ENCODE data around the gene IL27RA. TPM values are rescaled to one million over a fixed set of nuclear protein-coding genes. Genes with fewer than 3 reads are reported as not detected.

IL27RA gene
- polyA plus RNA-seq, 1 donor from 2014 or later = 1.0 TPM

DNA sequence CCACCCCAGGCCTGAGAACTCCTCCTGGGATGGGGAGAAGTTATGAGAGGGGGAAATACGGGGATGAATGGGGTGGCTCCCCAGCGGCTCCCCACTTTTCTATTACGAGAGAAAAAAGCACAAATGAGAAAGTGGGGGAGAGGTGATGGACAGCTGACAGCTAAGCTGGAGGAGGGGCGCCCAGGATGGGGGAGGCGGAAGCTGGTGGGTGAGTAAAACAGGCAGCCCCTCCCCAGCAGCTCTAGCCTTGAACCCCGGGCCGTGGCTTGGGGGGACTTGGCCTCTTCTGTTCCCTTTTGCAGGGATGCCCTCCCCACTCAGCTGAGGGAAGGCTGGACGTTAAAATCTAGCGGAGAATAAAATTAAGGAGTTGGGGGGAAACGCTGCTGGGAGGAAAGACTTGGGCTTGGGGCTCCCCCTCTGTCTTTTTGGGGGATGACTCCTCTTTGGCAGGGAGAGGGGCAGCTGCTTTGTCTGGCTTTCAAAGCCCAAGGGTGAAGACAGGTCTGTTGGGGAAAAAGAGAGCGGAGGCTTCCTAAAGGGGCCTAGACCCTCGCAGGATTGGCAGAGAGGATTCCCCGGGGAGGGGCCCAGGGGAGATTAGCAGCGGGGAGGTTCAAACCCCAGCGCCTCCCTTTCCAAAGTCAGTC, 60.4 kb downstream of the IL27RA start:
- Histone ChIP-seq H3K27me3 (ENCODE audit: insufficient read depth, low read depth, low read length) (no peaks in the 10 kb centered on the region), H3K4me2 (ENCODE audit: low read length) (peak overlapping the region; percentile 62), H3K79me2 (replicated peaks; ENCODE audit: insufficient read depth, low read length) (no peaks in the 10 kb centered on the region), H3K9ac (ENCODE audit: low read length) (no peak overlapping the region), H4K20me1 (ENCODE audit: insufficient read depth) (peaks cover 8% of the 10 kb centered on the region), H3K4me3 (ENCODE audit: low read length) (peak overlapping the region; percentile 66), H3K36me3 (ENCODE audit: insufficient read depth, low read length) (peaks cover 6% of the 10 kb centered on the region), H3K9me2 (ENCODE audit: insufficient read depth, low read length) (no peaks in the 10 kb centered on the region), H3K9me3 (ENCODE audit: low read length) (peaks cover 3% of the 10 kb centered on the region), H2AFZ (ENCODE audit: low read depth, low read length) (no peak overlapping the region), H3K27ac (ENCODE audit: low read length) (no peak overlapping the region), H3F3A (ENCODE audit: insufficient read depth, low read length, poor library complexity, severe bottlenecking) (peaks cover 4% of the 10 kb centered on the region)
- TF ChIP-seq, protein P1, sequence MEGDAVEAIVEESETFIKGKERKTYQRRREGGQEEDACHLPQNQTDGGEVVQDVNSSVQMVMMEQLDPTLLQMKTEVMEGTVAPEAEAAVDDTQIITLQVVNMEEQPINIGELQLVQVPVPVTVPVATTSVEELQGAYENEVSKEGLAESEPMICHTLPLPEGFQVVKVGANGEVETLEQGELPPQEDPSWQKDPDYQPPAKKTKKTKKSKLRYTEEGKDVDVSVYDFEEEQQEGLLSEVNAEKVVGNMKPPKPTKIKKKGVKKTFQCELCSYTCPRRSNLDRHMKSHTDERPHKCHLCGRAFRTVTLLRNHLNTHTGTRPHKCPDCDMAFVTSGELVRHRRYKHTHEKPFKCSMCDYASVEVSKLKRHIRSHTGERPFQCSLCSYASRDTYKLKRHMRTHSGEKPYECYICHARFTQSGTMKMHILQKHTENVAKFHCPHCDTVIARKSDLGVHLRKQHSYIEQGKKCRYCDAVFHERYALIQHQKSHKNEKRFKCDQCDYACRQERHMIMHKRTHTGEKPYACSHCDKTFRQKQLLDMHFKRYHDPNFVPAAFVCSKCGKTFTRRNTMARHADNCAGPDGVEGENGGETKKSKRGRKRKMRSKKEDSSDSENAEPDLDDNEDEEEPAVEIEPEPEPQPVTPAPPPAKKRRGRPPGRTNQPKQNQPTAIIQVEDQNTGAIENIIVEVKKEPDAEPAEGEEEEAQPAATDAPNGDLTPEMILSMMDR (IDR thresholded peaks at IDR 0.05; ENCODE audit: poor library complexity, severe bottlenecking) = no peak
- TF ChIP-seq MXI1 (conservative IDR thresholded peaks at IDR 0.05; ENCODE audit: poor library complexity, severe bottlenecking) = no peak
- TF ChIP-seq SMC3 (conservative IDR thresholded peaks at IDR 0.05; ENCODE audit: poor library complexity) = no peak
- TF ChIP-seq EP300 (conservative IDR thresholded peaks at IDR 0.05; ENCODE audit: poor library complexity, severe bottlenecking) = no peak
- TF ChIP-seq POLR2AphosphoS5 (IDR thresholded peaks at IDR 0.05) = no peak
- no peak for TF ChIP-seq TAF1 (IDR thresholded peaks at IDR 0.05; ENCODE audit: low read depth)
- TF ChIP-seq EZH2 (IDR thresholded peaks at IDR 0.05; ENCODE audit: borderline replicate concordance, insufficient read depth, low read length, poor library complexity, severe bottlenecking) = no peak
- TF ChIP-seq, protein P2, sequence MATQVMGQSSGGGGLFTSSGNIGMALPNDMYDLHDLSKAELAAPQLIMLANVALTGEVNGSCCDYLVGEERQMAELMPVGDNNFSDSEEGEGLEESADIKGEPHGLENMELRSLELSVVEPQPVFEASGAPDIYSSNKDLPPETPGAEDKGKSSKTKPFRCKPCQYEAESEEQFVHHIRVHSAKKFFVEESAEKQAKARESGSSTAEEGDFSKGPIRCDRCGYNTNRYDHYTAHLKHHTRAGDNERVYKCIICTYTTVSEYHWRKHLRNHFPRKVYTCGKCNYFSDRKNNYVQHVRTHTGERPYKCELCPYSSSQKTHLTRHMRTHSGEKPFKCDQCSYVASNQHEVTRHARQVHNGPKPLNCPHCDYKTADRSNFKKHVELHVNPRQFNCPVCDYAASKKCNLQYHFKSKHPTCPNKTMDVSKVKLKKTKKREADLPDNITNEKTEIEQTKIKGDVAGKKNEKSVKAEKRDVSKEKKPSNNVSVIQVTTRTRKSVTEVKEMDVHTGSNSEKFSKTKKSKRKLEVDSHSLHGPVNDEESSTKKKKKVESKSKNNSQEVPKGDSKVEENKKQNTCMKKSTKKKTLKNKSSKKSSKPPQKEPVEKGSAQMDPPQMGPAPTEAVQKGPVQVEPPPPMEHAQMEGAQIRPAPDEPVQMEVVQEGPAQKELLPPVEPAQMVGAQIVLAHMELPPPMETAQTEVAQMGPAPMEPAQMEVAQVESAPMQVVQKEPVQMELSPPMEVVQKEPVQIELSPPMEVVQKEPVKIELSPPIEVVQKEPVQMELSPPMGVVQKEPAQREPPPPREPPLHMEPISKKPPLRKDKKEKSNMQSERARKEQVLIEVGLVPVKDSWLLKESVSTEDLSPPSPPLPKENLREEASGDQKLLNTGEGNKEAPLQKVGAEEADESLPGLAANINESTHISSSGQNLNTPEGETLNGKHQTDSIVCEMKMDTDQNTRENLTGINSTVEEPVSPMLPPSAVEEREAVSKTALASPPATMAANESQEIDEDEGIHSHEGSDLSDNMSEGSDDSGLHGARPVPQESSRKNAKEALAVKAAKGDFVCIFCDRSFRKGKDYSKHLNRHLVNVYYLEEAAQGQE (IDR thresholded peaks at IDR 0.05; ENCODE audit: borderline replicate concordance) = no peak

DNA sequence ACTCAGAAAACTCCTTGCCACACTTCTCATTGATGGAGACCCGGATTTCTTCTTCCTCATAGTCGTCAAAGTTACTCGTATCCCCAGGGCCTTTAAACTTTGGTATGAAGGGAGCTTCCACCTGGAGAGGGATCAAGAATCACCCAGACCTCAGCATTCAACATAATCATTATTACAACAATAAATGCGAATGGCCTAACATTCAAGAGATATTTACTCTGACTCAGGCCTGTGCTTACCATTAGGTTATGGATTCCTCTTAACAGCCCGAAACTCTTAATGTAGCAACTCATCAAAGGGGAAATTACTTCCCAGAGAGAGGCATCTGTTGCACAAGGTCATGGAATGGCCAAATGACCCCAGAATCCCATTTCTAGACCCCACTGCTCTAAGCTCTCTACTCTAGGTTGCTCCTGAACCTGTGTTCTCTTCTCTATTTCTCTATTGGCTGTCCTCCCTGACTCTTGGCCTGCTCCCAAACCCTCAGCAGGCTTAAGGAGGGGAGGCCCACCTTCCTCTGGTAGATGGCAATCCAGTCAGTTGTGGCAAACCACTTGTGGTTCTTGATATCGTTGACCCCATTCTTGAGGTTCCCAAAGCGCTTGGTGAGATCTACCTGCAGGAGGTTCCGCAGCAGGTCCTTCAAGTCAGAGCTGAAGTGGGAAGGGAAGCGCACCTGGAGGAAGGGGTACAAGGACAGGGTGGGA, 61.7 kb downstream of the IL27RA start:
- Histone ChIP-seq H3K79me2 (replicated peaks; ENCODE audit: insufficient read depth, low read length) (no peaks in the 10 kb centered on the region), H3K9ac (ENCODE audit: low read length) (no peak overlapping the region), H2AFZ (ENCODE audit: low read depth, low read length) (no peak overlapping the region), H3K4me2 (ENCODE audit: low read length) (no peak overlapping the region), H3F3A (ENCODE audit: insufficient read depth, low read length, poor library complexity, severe bottlenecking) (peaks cover 4% of the 10 kb centered on the region), H3K9me3 (ENCODE audit: low read length) (peaks cover 3% of the 10 kb centered on the region), H3K4me3 (ENCODE audit: low read length) (no peak overlapping the region), H3K27me3 (ENCODE audit: insufficient read depth, low read depth, low read length) (no peaks in the 10 kb centered on the region), H4K20me1 (ENCODE audit: insufficient read depth) (peaks cover 8% of the 10 kb centered on the region), H3K9me2 (ENCODE audit: insufficient read depth, low read length) (no peaks in the 10 kb centered on the region), H3K36me3 (ENCODE audit: insufficient read depth, low read length) (peaks cover 6% of the 10 kb centered on the region), H3K27ac (ENCODE audit: low read length) (no peak overlapping the region)
- TF ChIP-seq EZH2 (IDR thresholded peaks at IDR 0.05; ENCODE audit: borderline replicate concordance, insufficient read depth, low read length, poor library complexity, severe bottlenecking) (no peak), EP300 (conservative IDR thresholded peaks at IDR 0.05; ENCODE audit: poor library complexity, severe bottlenecking) (no peak), POLR2AphosphoS5 (IDR thresholded peaks at IDR 0.05) (no peak), RAD21 (conservative IDR thresholded peaks at IDR 0.05) (no peak), SMC3 (conservative IDR thresholded peaks at IDR 0.05; ENCODE audit: poor library complexity) (no peak), MXI1 (conservative IDR thresholded peaks at IDR 0.05; ENCODE audit: poor library complexity, severe bottlenecking) (no peak), TAF1 (IDR thresholded peaks at IDR 0.05; ENCODE audit: low read depth) (no peak)
- TF ChIP-seq, protein P2 (IDR thresholded peaks at IDR 0.05; ENCODE audit: borderline replicate concordance) = no peak
- TF ChIP-seq, protein P1 (IDR thresholded peaks at IDR 0.05; ENCODE audit: poor library complexity, severe bottlenecking) = no peak
